Smooth muscle cell (in vitro differentiated cells): Measurements from ENCODE around the gene SF3B4. TPM values are rescaled to one million over a fixed set of nuclear protein-coding genes. Genes with fewer than 3 reads are reported as not detected.

Experiments
- DNase-seq: peaks from one replicate; lab custom pipeline; 2025; ENCODE audit not compliant: unreplicated experiment; lab: John Stamatoyannopoulos, UW
- H2AFZ ChIP-seq: fragments of 200-600 bp; sonication (generic); 2 replicates; pipeline ENCODE4 v1.6.0; 2016; ENCODE audit warnings: antibody characterized with exemption, low read depth, mild to moderate bottlenecking
- H3F3A ChIP-seq: fragments of 200-600 bp; sonication (generic); 2 replicates; pipeline ENCODE4 v1.6.0; 2017; ENCODE audit warnings: antibody characterized with exemption, low read depth
- H3K27ac ChIP-seq: fragments of 200-600 bp; sonication (generic); 2 replicates; pipeline ENCODE4 v1.5.1; 2016; ENCODE audit warnings: low read depth, mild to moderate bottlenecking
- H3K27me3 ChIP-seq: fragments of 200-600 bp; sonication (generic); 2 replicates; pipeline ENCODE4 v1.6.1; 2016; ENCODE audit warnings: low read depth, mild to moderate bottlenecking
- H3K36me3 ChIP-seq: fragments of 200-600 bp; sonication (generic); 2 replicates; pipeline ENCODE4 v1.5.1; 2016; ENCODE audit warnings: low read depth
- H3K4me1 ChIP-seq: fragments of 200-600 bp; sonication (generic); 2 replicates; pipeline ENCODE4 v1.5.1; 2016; ENCODE audit warnings: low read depth
- H3K4me2 ChIP-seq: fragments of 200-600 bp; sonication (generic); 2 replicates; pipeline ENCODE4 v1.6.0; 2016; ENCODE audit warnings: mild to moderate bottlenecking
- H3K4me3 ChIP-seq: fragments of 200-600 bp; sonication (generic); 2 replicates; pipeline ENCODE4 v1.5.1; 2016; ENCODE audit warnings: mild to moderate bottlenecking
- H3K79me2 ChIP-seq: fragments of 200-600 bp; sonication (generic); 2 replicates; pipeline ENCODE4 v1.6.0; 2016; ENCODE audit warnings: low read depth, mild to moderate bottlenecking
- H3K9ac ChIP-seq: fragments of 200-600 bp; sonication (generic); 2 replicates; pipeline ENCODE4 v1.6.0; 2016; ENCODE audit warnings: low read depth
- H3K9me3 ChIP-seq: fragments of 200-600 bp; sonication (generic); replicated peaks from 2 replicates; pipeline ENCODE4 v1.5.1; 2016; ENCODE audit warnings: low read depth
- H4K20me1 ChIP-seq: fragments of 200-600 bp; sonication (generic); 2 replicates; pipeline ENCODE4 v1.6.0; 2016; ENCODE audit warnings: low read depth
- WGBS: methylation state at CpG from one replicate; pipeline ENCODE4 v1.1.7; 2016; ENCODE audit warnings: low lambda C conversion rate; 5-methylcytosine and 5-hydroxymethylcytosine counted together
- polyA plus RNA-seq: library from polyadenylated mRNA; unstranded; fragments of >200 nt; fragmentation: Nextera tagmentation; extraction: Ambion mirVana; gene quantifications from 2 replicates; pipeline ENCODE4 v1.2.1, GENCODE V29; 2016
- total RNA-seq: library from RNA; depleted of rRNA; stranded (reverse); fragments of >200 nt; gene quantifications from 2 replicates; pipeline ENCODE4 v1.2.3, GENCODE V29; 2014
- TF ChIP-seq, protein P1 (sequence below): fragments of 200-600 bp; sonication (generic); IDR thresholded peaks from 2 replicates; pipeline ENCODE4 v1.5.1; 2017; ENCODE audit warnings: borderline replicate concordance, mild to moderate bottlenecking, antibody characterized with exemption; ENCODE audit not compliant: insufficient read depth, poor library complexity, severe bottlenecking

SF3B4 gene
- total and polyA plus RNA-seq, 2 experiments from 2014 or later, result 27.3 to 72.9 TPM

DNA sequence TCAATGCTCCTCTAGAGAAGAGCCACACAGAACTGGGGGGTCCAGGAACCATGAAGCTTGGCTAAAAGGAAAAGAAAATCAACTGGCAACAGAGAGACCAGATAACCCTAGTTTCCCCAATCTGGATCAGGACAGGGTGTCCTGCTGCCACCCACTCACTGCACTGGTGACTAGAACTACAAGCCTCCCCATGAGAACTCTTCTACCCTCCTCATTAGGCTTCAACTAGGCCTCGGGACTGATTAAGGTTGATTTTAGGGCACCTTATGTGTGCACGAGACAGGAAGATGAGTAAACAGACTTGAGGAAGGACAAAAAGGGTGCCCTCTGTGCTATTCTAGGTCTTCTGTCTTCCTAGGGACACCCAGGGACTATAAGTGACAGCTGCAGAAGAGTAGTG is 2.3 kb upstream of the SF3B4 start:
- no peak overlapping the region for H3K9ac ChIP-seq
- peaks cover 17% of the 10 kb centered on the region for H3K4me1 ChIP-seq
- H3K36me3 ChIP-seq, result peaks cover 9% of the 10 kb centered on the region
- H3K4me3 ChIP-seq, result no peak overlapping the region
- DNase-seq, result no peak
- no peaks in the 10 kb centered on the region for H3K9me3 ChIP-seq
- no peak overlapping the region for H3K4me2 ChIP-seq
- H3F3A ChIP-seq, result peaks cover 8% of the 10 kb centered on the region
- TF ChIP-seq, protein P1, sequence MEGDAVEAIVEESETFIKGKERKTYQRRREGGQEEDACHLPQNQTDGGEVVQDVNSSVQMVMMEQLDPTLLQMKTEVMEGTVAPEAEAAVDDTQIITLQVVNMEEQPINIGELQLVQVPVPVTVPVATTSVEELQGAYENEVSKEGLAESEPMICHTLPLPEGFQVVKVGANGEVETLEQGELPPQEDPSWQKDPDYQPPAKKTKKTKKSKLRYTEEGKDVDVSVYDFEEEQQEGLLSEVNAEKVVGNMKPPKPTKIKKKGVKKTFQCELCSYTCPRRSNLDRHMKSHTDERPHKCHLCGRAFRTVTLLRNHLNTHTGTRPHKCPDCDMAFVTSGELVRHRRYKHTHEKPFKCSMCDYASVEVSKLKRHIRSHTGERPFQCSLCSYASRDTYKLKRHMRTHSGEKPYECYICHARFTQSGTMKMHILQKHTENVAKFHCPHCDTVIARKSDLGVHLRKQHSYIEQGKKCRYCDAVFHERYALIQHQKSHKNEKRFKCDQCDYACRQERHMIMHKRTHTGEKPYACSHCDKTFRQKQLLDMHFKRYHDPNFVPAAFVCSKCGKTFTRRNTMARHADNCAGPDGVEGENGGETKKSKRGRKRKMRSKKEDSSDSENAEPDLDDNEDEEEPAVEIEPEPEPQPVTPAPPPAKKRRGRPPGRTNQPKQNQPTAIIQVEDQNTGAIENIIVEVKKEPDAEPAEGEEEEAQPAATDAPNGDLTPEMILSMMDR, result no peak
- H4K20me1 ChIP-seq, result peaks cover 14% of the 10 kb centered on the region
- H2AFZ ChIP-seq, result no peak overlapping the region
- no peak overlapping the region for H3K27ac ChIP-seq
- 96% methylated on average over 2 of the region's 2 CpGs for WGBS
- no peaks in the 10 kb centered on the region for H3K27me3 ChIP-seq
- H3K79me2 ChIP-seq, result peaks cover 26% of the 10 kb centered on the region

DNA sequence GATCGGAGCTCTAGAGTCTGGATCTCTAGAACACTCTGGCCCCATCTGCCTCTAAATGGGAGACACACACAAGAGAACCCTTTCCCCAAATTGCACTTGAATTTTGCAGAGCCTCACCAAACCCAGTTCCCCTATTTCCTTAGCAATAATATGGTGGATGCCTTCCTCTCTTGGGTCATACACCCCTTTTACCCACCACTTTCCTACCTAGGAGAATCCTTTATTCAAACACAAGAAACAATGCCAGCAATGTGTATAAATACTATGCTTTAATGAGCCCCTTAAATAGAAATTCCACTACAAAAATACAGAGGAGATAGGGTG is 760 bp upstream of the SF3B4 start:
- Histone ChIP-seq H2AFZ (no peak overlapping the region), H3K27me3 (no peaks in the 10 kb centered on the region), H3K9me3 (no peaks in the 10 kb centered on the region), H3K4me2 (peak overlapping the region; percentile 92), H3K4me3 (peak overlapping the region; percentile 96), H3K36me3 (peaks cover 9% of the 10 kb centered on the region), H3K9ac (no peak overlapping the region), H3K27ac (peak overlapping the region; percentile 92), H3F3A (peaks cover 8% of the 10 kb centered on the region), H3K79me2 (peaks cover 26% of the 10 kb centered on the region), H4K20me1 (peaks cover 14% of the 10 kb centered on the region), H3K4me1 (peaks cover 17% of the 10 kb centered on the region)
- WGBS, result no CpG with 5 or more reads among the region's 1 CpG
- TF ChIP-seq, protein P1, result no peak
- no peak for DNase-seq

DNA sequence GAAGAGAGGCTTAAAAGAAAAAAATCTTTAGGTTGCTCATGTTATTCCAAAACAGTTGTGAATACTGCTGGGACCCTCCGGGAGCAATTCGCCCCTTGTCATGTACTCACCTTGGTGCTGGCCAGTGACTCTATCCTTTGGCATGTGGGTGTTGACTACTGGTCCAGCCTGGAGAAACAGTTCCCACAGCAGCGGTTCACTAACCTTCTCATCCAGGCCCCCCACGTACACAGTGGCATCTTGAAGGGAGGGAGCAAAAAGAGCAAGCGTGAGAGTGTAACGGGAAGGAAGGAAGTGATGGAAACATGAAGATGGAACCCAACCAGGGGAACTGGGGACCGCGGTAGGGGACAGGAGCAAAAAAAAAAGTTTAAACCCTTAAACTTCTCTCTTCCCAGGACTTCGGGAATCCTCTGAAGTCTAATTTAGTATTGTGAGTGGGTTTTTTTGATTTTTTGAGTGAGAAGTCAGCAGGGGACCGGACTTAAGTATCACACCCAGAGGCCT is 494 bp downstream of the SF3B4 start:
- Histone ChIP-seq H3K4me3 (peak overlapping the region; percentile 96), H3K27ac (peak overlapping the region; percentile 92), H3F3A (peaks cover 8% of the 10 kb centered on the region), H3K79me2 (peaks cover 26% of the 10 kb centered on the region), H3K9me3 (no peaks in the 10 kb centered on the region), H2AFZ (peak overlapping the region; percentile 89), H3K4me2 (peak overlapping the region; percentile 92), H3K36me3 (peaks cover 14% of the 10 kb centered on the region), H3K27me3 (no peaks in the 10 kb centered on the region), H3K4me1 (peaks cover 17% of the 10 kb centered on the region), H3K9ac (peak overlapping the region; percentile 91), H4K20me1 (peaks cover 14% of the 10 kb centered on the region)
- no peak for DNase-seq
- TF ChIP-seq, protein P1, result no peak
- 4% methylated on average over 10 of the region's 10 CpGs for WGBS

DNA sequence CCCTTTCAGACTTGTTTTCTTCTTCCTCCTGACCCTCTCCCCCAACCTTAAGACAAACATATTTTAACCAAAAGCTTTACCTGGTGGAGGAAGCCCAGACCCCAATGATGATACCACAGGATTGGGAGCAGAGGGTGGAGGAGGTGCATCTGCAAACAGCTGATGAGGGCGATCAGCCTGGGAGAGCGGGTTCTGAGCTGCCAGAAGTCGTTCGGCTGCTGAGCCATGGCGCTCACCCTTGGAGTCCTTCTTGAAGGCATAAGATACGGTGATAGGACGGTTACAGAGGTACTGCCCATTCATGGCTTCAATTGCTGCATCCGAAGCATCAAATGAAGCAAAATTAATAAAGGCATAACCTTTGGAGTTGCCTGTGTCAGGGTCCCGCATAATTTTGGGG is 1.3 kb downstream of the SF3B4 start:
- H3K4me2 ChIP-seq, result peak overlapping the region; percentile 92
- WGBS, result 94% methylated on average over 9 of the region's 9 CpGs

More for the DNA sequence above, 1.3 kb downstream of the SF3B4 start:
- Histone ChIP-seq H3K4me3 (peak overlapping the region; percentile 96), H3K4me1 (peaks cover 17% of the 10 kb centered on the region), H3K27ac (no peak overlapping the region), H3K27me3 (no peaks in the 10 kb centered on the region), H2AFZ (no peak overlapping the region), H3K36me3 (peaks cover 14% of the 10 kb centered on the region), H4K20me1 (peaks cover 14% of the 10 kb centered on the region), H3F3A (peaks cover 8% of the 10 kb centered on the region), H3K9ac (no peak overlapping the region), H3K9me3 (no peaks in the 10 kb centered on the region), H3K79me2 (peaks cover 26% of the 10 kb centered on the region)
- DNase-seq, result no peak
- TF ChIP-seq, protein P1, result no peak
